Right lobe of liver (tissue), 6 donors: Measurements from ENCODE around the gene OMA1. TPM values are rescaled to one million over a fixed set of nuclear protein-coding genes. Genes with fewer than 3 reads are reported as not detected.
A peak's percentile ranks its signal among the peaks of the same experiment; 100 is the strongest.

Experiments
- ATAC-seq, 4 donors: fragments of 200-7000 bp; cut with Tn5 transposase; one replicate each; pipeline ENCODE4 v1.9.1; 2020; ENCODE audit warnings: mild to moderate bottlenecking in 4 of 4, moderate library complexity in 4 of 4
- DNase-seq, 3 donors: peaks; one replicate each; pipeline ENCODE4 v3.0.0-alpha.2; 2020
- H3K27ac ChIP-seq, 3 donors: fragments of 200-600 bp; one replicate each; pipeline ENCODE4 v1.8.0; 2022
- H3K27me3 ChIP-seq, 2 donors: fragments of 200-600 bp; one replicate each; pipeline ENCODE4 v1.8.0; 2022
- H3K36me3 ChIP-seq, 4 donors: fragments of 200-600 bp; sonication (generic) in 1 of 4; one replicate each; pipeline versions ENCODE4 v1.5.1 to v1.8.0; 2017 to 2022; ENCODE audit warnings: control low read depth in 1 of 4
- H3K4me1 ChIP-seq, 4 donors: fragments of 200-600 bp; sonication (generic) in 1 of 4; one replicate each; pipeline versions ENCODE4 v1.5.1 to v1.8.0; 2017 to 2022; ENCODE audit warnings: control low read depth in 1 of 4
- H3K4me3 ChIP-seq, 3 donors: fragments of 200-600 bp; one replicate each; pipeline ENCODE4 v1.8.0; 2022
- H3K9me3 ChIP-seq, 4 donors: fragments of 200-600 bp; sonication (generic) in 1 of 4; one replicate each; pipeline versions ENCODE4 v1.5.1 to v1.8.0; 2017 to 2022; ENCODE audit warnings: control low read depth in 1 of 4
- CTCF ChIP-seq, 4 donors: fragments of 200-600 bp in 3 of 4; fragments of 450-650 bp in 1 of 4; IDR thresholded peaks; one replicate each; pipeline versions ENCODE4 v1.5.1 to v1.8.0; 2016 to 2022; ENCODE audit warnings: antibody characterized with exemption in 4 of 4, mild to moderate bottlenecking in 2 of 4
- POLR2A ChIP-seq: fragments of 450-650 bp; IDR thresholded peaks from one replicate; pipeline ENCODE4 v1.6.1; 2017; ENCODE audit warnings: antibody characterized with exemption, mild to moderate bottlenecking
- WGBS: methylation state at CpG from one replicate; pipeline ENCODE4 v1.1.6; 2018; ENCODE audit warnings: low coverage, low lambda C conversion rate; ENCODE audit not compliant: insufficient coverage; ENCODE audit errors: missing lambda C conversion rate; 5-methylcytosine and 5-hydroxymethylcytosine counted together
- intact Hi-C, 2 donors: fragments of 100-400 bp; cut with DNase I; formaldehyde crosslinking; loops; one replicate each; pipeline versions ENCODE4 v1.11.2 to v1.14.1; 2022
- total RNA-seq, 6 experiments: library from RNA; depleted of rRNA in 2 of 6; stranded (reverse); fragments of >200 nt in 2 of 6; fragmentation: NEBNext Ultra II Directional in 3 of 6; extraction: Animal tissue kit (Norgen Biotek cat#: 25700) in 3 of 6; gene quantifications; one replicate each; pipeline versions ENCODE4 v1.1.0 to v1.2.4, GENCODE V29; 2016 to 2023
- donor health status: DM: no; HTN: yes; CAD: no.
- donor health status: DM: no; HTN: no; CAD: no.
- donor health status: DM: no; HTN: no; CAD: no.
- donor health status: DM: no; HTN: yes; CAD: no.
- donor health status: DM: no; HTN: yes; CAD: no.

OMA1 gene
- total RNA-seq, 6 experiments from 2014 or later = 16.1 to 29.0 (median 18.9) TPM

- H3K4me3 ChIP-seq = no peak overlapping the region
These were observed 113.5 kb downstream of the OMA1 start for GRCh38 chr1:58432851-58433668.

GRCh38 chr1:58431901-58432620 is 114.5 kb downstream of the OMA1 start:
- Histone ChIP-seq H3K27ac (no peak overlapping the region), H3K36me3 (no peaks in the 10 kb centered on the region), H3K9me3 (no peaks in the 10 kb centered on the region), H3K4me3 (no peak overlapping the region), H3K27me3 (no peaks in the 10 kb centered on the region), H3K4me1 (no peaks in the 10 kb centered on the region)
- ATAC-seq (no peak), DNase-seq (no peak)
- intact Hi-C loops = no loop called here
- TF ChIP-seq POLR2A = no peak
- TF ChIP-seq CTCF (IDR thresholded peaks at IDR 0.05) = no peak
- 92% methylated on average over 4 of the region's 6 CpGs for WGBS

More at GRCh38 chr1:58432851-58433668, 113.5 kb downstream of the OMA1 start:
- TF ChIP-seq POLR2A = no peak
- TF ChIP-seq CTCF (IDR thresholded peaks at IDR 0.05) = no peak
- Histone ChIP-seq H3K9me3 (no peaks in the 10 kb centered on the region), H3K36me3 (no peaks in the 10 kb centered on the region), H3K4me1 (peaks cover 0 to under 1% (median 0%) of the 10 kb centered on the region in 4 donors), H3K27ac (no peak overlapping the region), H3K27me3 (no peaks in the 10 kb centered on the region)
- 65% methylated on average over 6 of the region's 10 CpGs for WGBS
- ATAC-seq (peak in 1 of 4 donors; percentile 83), DNase-seq (peak in 1 of 3 donors; percentile 35)
- intact Hi-C loops = no loop called here

Other genes with a start within 250 kb of the OMA1 start
- 1 to 10 TPM; 1.0 to 4.7 (median 1.3) TPM for gene TACSTD2, start 30.5 kb upstream of the OMA1 start, total RNA-seq
- gene MYSM1, start 153.3 kb upstream of the OMA1 start, total RNA-seq = 10 to 100 TPM; 10.2 to 16.3 (median 11.6) TPM
- gene JUN, start 237.3 kb upstream of the OMA1 start, total RNA-seq = 100 to 1,000 TPM in 3 of 6 experiments, 10 to 100 TPM in 2, 1 to 10 TPM in 1; 9.3 to 116 (median 88.1) TPM